Measurements from ENCODE around the gene TSEN34. TPM values are rescaled to one million over a fixed set of nuclear protein-coding genes. Genes with fewer than 3 reads are reported as not detected.

Gene TSEN34
- polyA plus RNA-seq, 6 donors from 2014 or later: 22.3 to 40.0 (median 32.1) TPM

- peaks cover 27 to 30% (median 28%) of the 10 kb centered on the region in 3 donors for H3K4me1 Mint-ChIP-seq
- H3K27me3 Mint-ChIP-seq: no peaks in the 10 kb centered on the region
- H3K9me3 Mint-ChIP-seq: peaks cover 0 to 2% (median 0%) of the 10 kb centered on the region in 7 donors
- peaks cover 0 to 21% of the 10 kb centered on the region in 2 donors for H3K36me3 Mint-ChIP-seq
- no peak for ATAC-seq (ENCODE audit: low read depth in 2 of 2)
- DNase-seq: no peak
- no peak overlapping the region for H3K4me3 Mint-ChIP-seq
- H3K27ac Mint-ChIP-seq: peak overlapping the region in 3 of 6 donors; percentile 12 to 57 (median 25)
Observed at GRCh38 chr19:54154603-54155345, 36.3 kb upstream of the TSEN34 start.

GRCh38 chr19:54155694-54156093, 35.4 kb upstream of the TSEN34 start:
- H3K9me3 Mint-ChIP-seq: peaks cover 0 to 2% (median 0%) of the 10 kb centered on the region in 7 donors
- DNase-seq (no peak), ATAC-seq (ENCODE audit: low read depth in 2 of 2) (no peak)
- no peak overlapping the region for H3K27ac Mint-ChIP-seq
- peak overlapping the region in 2 of 8 donors; percentile 24 to 28 for H3K4me3 Mint-ChIP-seq
- peaks cover 0 to 17% of the 10 kb centered on the region in 2 donors for H3K36me3 Mint-ChIP-seq
- peaks cover 33 to 34% (median 34%) of the 10 kb centered on the region in 3 donors for H3K4me1 Mint-ChIP-seq
- no peaks in the 10 kb centered on the region for H3K27me3 Mint-ChIP-seq

GRCh38 chr19:54156490-54156889, 34.6 kb upstream of the TSEN34 start:
- Mint-ChIP-seq H3K9me3 (peaks cover 0 to 2% (median 0%) of the 10 kb centered on the region in 7 donors), H3K36me3 (peaks cover 0 to 17% of the 10 kb centered on the region in 2 donors), H3K27ac (peak overlapping the region in 2 of 6 donors; percentile 31 to 55), H3K4me3 (peak overlapping the region in 1 of 8 donors; percentile 80), H3K4me1 (peaks cover 38 to 40% (median 40%) of the 10 kb centered on the region in 3 donors), H3K27me3 (no peaks in the 10 kb centered on the region)
- DNase-seq (no peak), ATAC-seq (ENCODE audit: low read depth in 2 of 2) (no peak)

- Mint-ChIP-seq H3K4me1 (peaks cover 38 to 45% (median 44%) of the 10 kb centered on the region in 3 donors), H3K27ac (peak overlapping the region in 2 of 6 donors; percentile 31 to 55), H3K9me3 (peaks cover 0 to 2% (median 0%) of the 10 kb centered on the region in 7 donors), H3K36me3 (peaks cover 0 to 17% of the 10 kb centered on the region in 2 donors), H3K4me3 (peak overlapping the region in 6 of 8 donors; percentile 27 to 84 (median 66)), H3K27me3 (no peaks in the 10 kb centered on the region)
- ATAC-seq (ENCODE audit: low read depth in 2 of 2): no peak
- DNase-seq: no peak
Observed at GRCh38 chr19:54156953-54157352, 34.2 kb upstream of the TSEN34 start.

GRCh38 chr19:54158812-54159351, 32.2 kb upstream of the TSEN34 start:
- DNase-seq (no peak), ATAC-seq (ENCODE audit: low read depth in 2 of 2) (no peak)
- H3K4me3 Mint-ChIP-seq: peak overlapping the region; percentile 90 to 100 (median 99)
- H3K27ac Mint-ChIP-seq: peak overlapping the region in 5 of 6 donors; percentile 17 to 98 (median 92)
- H3K27me3 Mint-ChIP-seq: peaks cover under 1 to 8% (median 3%) of the 10 kb centered on the region in 3 donors
- peaks cover 43 to 60% (median 55%) of the 10 kb centered on the region in 3 donors for H3K4me1 Mint-ChIP-seq
- peaks cover 0 to 7% of the 10 kb centered on the region in 2 donors for H3K36me3 Mint-ChIP-seq
- H3K9me3 Mint-ChIP-seq: peaks cover 0 to 3% (median 0%) of the 10 kb centered on the region in 7 donors

- ATAC-seq (ENCODE audit: low read depth in 2 of 2) (peak; percentile 87 to 89), DNase-seq (peak; percentile 99)
- peaks cover 49 to 67% (median 59%) of the 10 kb centered on the region in 3 donors for H3K4me1 Mint-ChIP-seq
- H3K4me3 Mint-ChIP-seq: peak within 1 kb of the TSS; percentile 90 to 100 (median 99)
- peaks cover 3 to 15% (median 7%) of the 10 kb centered on the region in 3 donors for H3K27me3 Mint-ChIP-seq
- peaks cover 0 to 3% (median 0%) of the 10 kb centered on the region in 7 donors for H3K9me3 Mint-ChIP-seq
- peak within 1 kb of the TSS; percentile 92 to 100 (median 98) for H3K27ac Mint-ChIP-seq
- H3K36me3 Mint-ChIP-seq: peaks cover 0 to 7% of the 10 kb centered on the region in 2 donors
Observed at GRCh38 chr19:54159352-54160181, 31.5 kb upstream of the TSEN34 start, which contains the start of gene LENG1. LENG1 (minus strand) TSS chr19:54159721; CDS start chr19:54159695, 26 bp downstream.

- H3K27me3 Mint-ChIP-seq: peaks cover 3 to 22% (median 15%) of the 10 kb centered on the region in 3 donors
- peak overlapping the region; percentile 90 to 100 (median 99) for H3K4me3 Mint-ChIP-seq
- peaks cover 0 to 7% of the 10 kb centered on the region in 2 donors for H3K36me3 Mint-ChIP-seq
- no peak for DNase-seq
- no peak for ATAC-seq (ENCODE audit: low read depth in 2 of 2)
- peak overlapping the region; percentile 92 to 99 (median 97) for H3K27ac Mint-ChIP-seq
- peaks cover 0 to 3% (median 0%) of the 10 kb centered on the region in 7 donors for H3K9me3 Mint-ChIP-seq
- peaks cover 50 to 72% (median 66%) of the 10 kb centered on the region in 3 donors for H3K4me1 Mint-ChIP-seq
Observed at GRCh38 chr19:54160182-54160811, 30.8 kb upstream of the TSEN34 start.

- Mint-ChIP-seq H3K4me3 (peak overlapping the region in 7 of 8 donors; percentile 86 to 100 (median 98)), H3K36me3 (peaks cover 0 to 7% of the 10 kb centered on the region in 2 donors), H3K27ac (peak overlapping the region in 3 of 6 donors; percentile 35 to 97 (median 92)), H3K4me1 (peaks cover 50 to 73% (median 67%) of the 10 kb centered on the region in 3 donors), H3K9me3 (peaks cover 0 to 3% (median 0%) of the 10 kb centered on the region in 7 donors), H3K27me3 (peaks cover 3 to 28% (median 20%) of the 10 kb centered on the region in 3 donors)
- no peak for ATAC-seq (ENCODE audit: low read depth in 2 of 2)
- no peak for DNase-seq
Observed at GRCh38 chr19:54160854-54161253, 30.3 kb upstream of the TSEN34 start.

- no peaks in the 10 kb centered on the region for H3K36me3 Mint-ChIP-seq
- peaks cover 0 to 3% (median 0%) of the 10 kb centered on the region in 7 donors for H3K9me3 Mint-ChIP-seq
- DNase-seq (peak; percentile 84), ATAC-seq (ENCODE audit: low read depth in 2 of 2) (peak; percentile 24)
- peaks cover 3 to 36% (median 24%) of the 10 kb centered on the region in 3 donors for H3K27me3 Mint-ChIP-seq
- H3K4me3 Mint-ChIP-seq: peak overlapping the region; percentile 80 to 95 (median 91)
- peak overlapping the region in 5 of 6 donors; percentile 39 to 94 (median 63) for H3K27ac Mint-ChIP-seq
- peaks cover 44 to 71% (median 60%) of the 10 kb centered on the region in 3 donors for H3K4me1 Mint-ChIP-seq
Observed at GRCh38 chr19:54162241-54162805, 28.8 kb upstream of the TSEN34 start.

GRCh38 chr19:54162884-54163283, 28.2 kb upstream of the TSEN34 start:
- ATAC-seq (ENCODE audit: low read depth in 2 of 2): no peak
- H3K4me1 Mint-ChIP-seq: peaks cover 44 to 66% (median 60%) of the 10 kb centered on the region in 3 donors

GRCh38 chr19:54164369-54165068, 26.6 kb upstream of the TSEN34 start:
- Mint-ChIP-seq H3K36me3 (no peaks in the 10 kb centered on the region), H3K4me1 (peaks cover 39 to 58% (median 56%) of the 10 kb centered on the region in 3 donors), H3K4me3 (peak overlapping the region in 6 of 8 donors; percentile 44 to 70 (median 50)), H3K9me3 (peaks cover 0 to 3% (median 0%) of the 10 kb centered on the region in 7 donors), H3K27me3 (peaks cover 3 to 41% (median 24%) of the 10 kb centered on the region in 3 donors), H3K27ac (no peak overlapping the region)
- DNase-seq (no peak), ATAC-seq (ENCODE audit: low read depth in 2 of 2) (no peak)

More at GRCh38 chr19:54162884-54163283, 28.2 kb upstream of the TSEN34 start:
- H3K4me3 Mint-ChIP-seq: peak overlapping the region; percentile 77 to 95 (median 90)
- peaks cover 3 to 36% (median 24%) of the 10 kb centered on the region in 3 donors for H3K27me3 Mint-ChIP-seq
- peaks cover 0 to 3% (median 0%) of the 10 kb centered on the region in 7 donors for H3K9me3 Mint-ChIP-seq
- no peak for DNase-seq
- H3K36me3 Mint-ChIP-seq: no peaks in the 10 kb centered on the region
- H3K27ac Mint-ChIP-seq: peak overlapping the region in 2 of 6 donors; percentile 7 to 63

Measured in naive B cell (primary cell).